GM21447 (cell line): ENCODE measurements around the gene NEO1.

Experiments used
- ATAC-seq: cut with Tn5 transposase; IDR thresholded peaks from one replicate; pipeline ENCODE4 v1.9.1; 2021; ENCODE audit not compliant: unreplicated experiment

The NEO1 gene

DNA sequence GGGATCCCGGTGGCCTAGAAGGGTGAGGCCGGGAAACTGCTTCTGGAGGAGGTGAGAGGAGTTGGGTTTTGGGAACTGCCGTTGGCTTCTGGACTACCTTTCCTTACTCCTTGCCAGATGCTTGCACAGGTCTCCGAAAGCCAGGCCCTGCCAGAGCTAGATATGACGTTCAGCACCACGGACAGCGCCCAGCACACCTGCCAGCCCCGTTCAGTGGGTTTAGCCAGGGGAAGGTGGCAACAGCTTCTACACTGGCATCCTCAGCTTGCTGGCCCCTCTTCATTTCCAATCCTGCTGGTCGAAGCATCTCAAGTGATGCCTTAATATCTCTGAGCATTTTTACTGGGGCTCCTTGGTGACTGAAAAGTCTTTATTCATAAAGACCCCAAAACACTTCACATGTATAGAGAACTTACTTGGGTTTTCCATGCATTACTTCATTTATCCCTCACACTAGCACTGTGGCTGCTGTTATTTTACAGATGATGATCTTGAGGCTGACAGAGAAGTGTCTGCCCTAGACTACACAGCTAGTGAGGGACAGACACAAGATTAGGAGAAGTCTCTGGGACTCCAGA, 294.6 kb downstream of the NEO1 start:
- no peak for ATAC-seq

DNA sequence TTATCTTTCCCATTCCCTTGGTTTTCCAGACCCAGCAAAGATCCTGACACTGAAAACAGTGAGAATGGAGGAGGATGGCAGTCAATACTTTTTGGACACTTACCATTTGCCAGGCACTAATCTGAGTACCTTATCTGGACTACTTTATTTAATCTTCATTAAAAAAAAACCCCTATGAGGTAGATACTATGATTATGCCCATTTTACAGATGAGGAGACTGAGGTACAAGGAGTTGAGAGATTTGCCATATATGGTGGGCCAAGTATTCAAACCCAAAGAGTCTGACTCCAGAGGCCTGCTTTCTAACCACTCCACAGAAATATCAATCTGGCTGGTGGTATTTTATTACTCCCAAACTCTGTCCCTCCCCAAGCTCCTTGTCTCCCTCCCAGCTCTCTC, 296.9 kb downstream of the NEO1 start:
- ATAC-seq, result no peak

DNA sequence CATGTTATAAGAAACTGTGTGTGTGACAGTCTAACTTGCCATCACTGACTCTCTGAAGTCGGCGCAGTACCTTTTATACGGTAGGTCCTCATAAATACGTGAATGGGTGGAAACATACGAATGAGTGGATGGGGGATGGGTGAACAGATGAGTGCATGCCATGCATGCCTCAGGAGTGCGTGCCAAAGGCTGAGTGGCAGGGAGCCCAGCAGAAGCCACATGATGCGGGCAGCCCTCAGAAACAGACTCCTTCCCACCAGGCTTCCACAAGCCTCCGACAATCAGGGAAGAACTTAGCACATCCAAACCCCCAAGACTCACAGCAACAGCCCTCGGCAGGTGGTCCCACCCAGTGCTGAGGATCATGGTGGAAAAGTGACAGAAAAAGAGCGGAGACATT, 299.8 kb downstream of the NEO1 start:
- ATAC-seq, result no peak

DNA sequence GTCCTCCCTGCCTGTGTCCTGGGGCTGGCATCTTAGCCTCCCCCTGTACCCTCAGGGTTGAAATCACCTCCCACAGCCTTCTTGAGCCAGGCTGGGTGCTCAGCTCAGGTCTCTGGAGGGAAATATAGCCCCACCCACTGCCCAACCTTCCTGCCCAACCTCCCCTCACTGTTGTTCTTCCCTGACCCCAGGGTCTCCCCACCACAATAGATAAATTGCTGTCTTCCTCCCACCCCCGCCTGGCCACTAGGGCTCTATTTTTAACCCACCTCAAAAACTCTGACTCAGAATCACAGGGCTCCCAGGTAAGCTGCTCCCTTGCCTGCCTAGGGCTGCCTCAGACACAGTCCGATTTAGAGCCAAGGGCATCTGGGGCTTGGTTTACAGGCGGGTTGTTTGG, 301.5 kb downstream of the NEO1 start:
- no peak for ATAC-seq

DNA sequence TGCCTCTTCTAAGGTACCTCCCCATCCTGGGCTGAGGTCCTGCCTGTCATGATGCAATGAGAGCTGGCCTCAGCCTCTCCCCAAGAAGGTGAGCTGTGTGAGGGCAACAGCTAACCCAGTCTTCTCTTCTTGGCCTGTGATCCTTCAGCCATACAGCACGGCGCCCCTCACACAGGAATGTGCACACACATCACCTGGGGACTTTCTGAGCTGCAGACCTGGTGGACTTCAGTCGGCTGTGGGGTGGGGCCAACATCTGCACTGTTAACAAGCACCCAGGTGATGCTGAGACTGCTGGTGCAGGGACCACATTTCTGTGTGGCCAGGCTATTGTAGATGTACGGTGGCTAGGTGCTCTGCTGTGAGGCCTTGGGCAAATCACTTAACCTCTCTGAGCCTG, 302.0 kb downstream of the NEO1 start:
- no peak for ATAC-seq
